Epithelial cell of proximal tubule (primary cell): ENCODE measurements around the gene AP1G2. TPM values are rescaled to one million over a fixed set of nuclear protein-coding genes. Genes with fewer than 3 reads are reported as not detected.
A peak's percentile ranks its signal among the peaks of the same experiment; 100 is the strongest.

Experiments
- DNase-seq: peaks from one replicate; pipeline ENCODE4 v3.0.0-alpha.2; 2011; ENCODE audit warnings: low read depth
- H3K4me3 ChIP-seq: 2 replicates; pipeline ENCODE4 v1.5.1; 2011; ENCODE audit warnings: low read depth, mild to moderate bottlenecking, low read length
- total RNA-seq: library from RNA; depleted of rRNA; stranded (reverse); fragments of >200 nt; gene quantifications from 2 replicates; pipeline ENCODE4 v1.2.3, GENCODE V29; 2015
- TF ChIP-seq, protein P1 (sequence below): conservative IDR thresholded peaks from 2 replicates; pipeline ENCODE4 v1.5.1; 2012; ENCODE audit warnings: low read depth, mild to moderate bottlenecking, low read length

Gene AP1G2, protein sequence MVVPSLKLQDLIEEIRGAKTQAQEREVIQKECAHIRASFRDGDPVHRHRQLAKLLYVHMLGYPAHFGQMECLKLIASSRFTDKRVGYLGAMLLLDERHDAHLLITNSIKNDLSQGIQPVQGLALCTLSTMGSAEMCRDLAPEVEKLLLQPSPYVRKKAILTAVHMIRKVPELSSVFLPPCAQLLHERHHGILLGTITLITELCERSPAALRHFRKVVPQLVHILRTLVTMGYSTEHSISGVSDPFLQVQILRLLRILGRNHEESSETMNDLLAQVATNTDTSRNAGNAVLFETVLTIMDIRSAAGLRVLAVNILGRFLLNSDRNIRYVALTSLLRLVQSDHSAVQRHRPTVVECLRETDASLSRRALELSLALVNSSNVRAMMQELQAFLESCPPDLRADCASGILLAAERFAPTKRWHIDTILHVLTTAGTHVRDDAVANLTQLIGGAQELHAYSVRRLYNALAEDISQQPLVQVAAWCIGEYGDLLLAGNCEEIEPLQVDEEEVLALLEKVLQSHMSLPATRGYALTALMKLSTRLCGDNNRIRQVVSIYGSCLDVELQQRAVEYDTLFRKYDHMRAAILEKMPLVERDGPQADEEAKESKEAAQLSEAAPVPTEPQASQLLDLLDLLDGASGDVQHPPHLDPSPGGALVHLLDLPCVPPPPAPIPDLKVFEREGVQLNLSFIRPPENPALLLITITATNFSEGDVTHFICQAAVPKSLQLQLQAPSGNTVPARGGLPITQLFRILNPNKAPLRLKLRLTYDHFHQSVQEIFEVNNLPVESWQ
- total RNA-seq, result 55.4 and 89.9 TPM in 2 replicates

DNA sequence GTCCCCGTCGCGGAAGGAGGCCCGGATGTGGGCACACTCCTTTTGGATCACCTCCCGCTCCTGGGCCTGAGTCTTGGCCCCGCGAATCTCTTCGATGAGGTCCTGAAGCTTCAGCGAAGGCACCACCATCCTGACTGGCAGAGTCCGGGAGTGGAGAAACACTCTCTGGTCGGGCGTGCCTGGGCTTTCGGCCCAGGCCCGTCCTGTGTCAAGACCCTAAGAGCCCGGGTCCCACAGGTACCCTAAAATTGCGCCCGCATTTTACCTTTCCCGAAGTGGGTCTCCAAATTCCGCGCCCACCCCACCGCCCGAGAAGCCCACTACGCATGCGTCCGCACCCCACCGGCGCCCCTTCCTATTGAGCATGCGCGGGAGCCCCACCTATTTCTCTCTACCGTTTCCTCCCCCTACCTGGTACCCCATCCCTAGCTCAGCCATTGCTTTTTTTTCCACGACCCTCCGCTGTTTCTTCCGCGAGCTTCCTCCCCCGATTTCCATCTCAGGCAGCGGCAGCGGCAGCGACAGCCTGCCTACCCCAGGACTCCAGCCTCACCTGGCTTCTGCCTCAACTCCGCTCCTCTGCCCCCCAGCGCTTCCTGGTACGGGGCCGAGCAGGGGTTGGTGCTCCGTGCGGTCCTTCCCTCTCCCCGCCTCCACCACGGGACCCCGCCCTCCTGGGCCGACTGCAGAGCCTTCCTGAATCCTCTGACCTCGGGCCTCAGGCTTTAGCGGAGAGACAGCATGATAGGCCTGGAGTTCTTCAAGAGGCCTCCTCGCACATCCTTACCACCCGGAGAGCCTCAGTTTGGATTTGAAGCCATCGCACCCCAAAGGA lies at the start of gene AP1G2:
AP1G2 (minus strand) TSS at position 606 of the 835 bp plus-strand sequence; CDS start at position 129, 477 bp downstream.
- no peak for DNase-seq
- TF ChIP-seq, protein P1, sequence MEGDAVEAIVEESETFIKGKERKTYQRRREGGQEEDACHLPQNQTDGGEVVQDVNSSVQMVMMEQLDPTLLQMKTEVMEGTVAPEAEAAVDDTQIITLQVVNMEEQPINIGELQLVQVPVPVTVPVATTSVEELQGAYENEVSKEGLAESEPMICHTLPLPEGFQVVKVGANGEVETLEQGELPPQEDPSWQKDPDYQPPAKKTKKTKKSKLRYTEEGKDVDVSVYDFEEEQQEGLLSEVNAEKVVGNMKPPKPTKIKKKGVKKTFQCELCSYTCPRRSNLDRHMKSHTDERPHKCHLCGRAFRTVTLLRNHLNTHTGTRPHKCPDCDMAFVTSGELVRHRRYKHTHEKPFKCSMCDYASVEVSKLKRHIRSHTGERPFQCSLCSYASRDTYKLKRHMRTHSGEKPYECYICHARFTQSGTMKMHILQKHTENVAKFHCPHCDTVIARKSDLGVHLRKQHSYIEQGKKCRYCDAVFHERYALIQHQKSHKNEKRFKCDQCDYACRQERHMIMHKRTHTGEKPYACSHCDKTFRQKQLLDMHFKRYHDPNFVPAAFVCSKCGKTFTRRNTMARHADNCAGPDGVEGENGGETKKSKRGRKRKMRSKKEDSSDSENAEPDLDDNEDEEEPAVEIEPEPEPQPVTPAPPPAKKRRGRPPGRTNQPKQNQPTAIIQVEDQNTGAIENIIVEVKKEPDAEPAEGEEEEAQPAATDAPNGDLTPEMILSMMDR, result no peak

DNA sequence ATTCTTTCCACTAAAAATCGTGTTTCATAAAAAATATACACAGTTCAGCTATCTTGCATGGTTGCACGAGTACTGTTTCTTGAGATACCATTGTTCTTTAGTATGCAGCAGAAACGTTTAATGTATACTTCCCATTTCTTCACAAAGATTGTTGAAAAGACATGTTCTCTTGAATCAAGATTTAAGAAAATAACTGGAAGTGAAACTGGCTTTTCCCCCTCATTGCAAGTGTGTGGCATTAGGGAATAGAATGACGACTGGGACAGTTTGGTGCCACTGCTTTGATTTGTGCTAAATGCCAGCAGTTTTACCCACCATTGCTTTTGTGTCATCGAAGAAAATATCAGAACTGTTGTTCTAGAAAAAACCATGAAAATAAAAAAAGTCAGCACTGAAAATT lies 48.3 kb upstream of the AP1G2 start:
- H3K4me3 ChIP-seq, result no peak overlapping the region
- no peak for DNase-seq
- TF ChIP-seq, protein P1, result no peak

More for the DNA sequence above, at the start of gene AP1G2:
- H3K4me3 ChIP-seq, result peak within 1 kb of the TSS; percentile 81

DNA sequence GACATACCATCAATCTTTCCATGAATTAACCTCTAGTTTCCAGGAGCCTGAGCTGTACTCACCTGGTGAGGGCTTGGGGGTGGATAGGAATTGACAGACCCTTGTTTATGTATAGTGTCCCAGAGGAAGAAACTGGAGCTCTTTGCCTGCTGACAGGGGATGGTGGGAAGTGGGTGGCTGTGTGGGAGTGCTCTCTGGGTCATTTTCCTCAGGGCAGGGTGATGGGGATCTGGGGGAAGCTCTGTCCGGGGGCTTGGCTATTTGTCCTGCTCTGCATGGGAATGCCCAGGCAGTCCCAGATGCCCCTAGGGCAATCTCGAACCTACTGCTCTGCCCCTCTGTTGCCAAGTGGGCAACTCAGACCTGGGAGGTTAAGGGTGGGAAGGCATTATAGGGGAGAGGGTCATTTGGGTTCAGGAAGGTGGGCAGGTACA lies 46.8 kb upstream of the AP1G2 start:
- no peak overlapping the region for H3K4me3 ChIP-seq
- no peak for DNase-seq
- TF ChIP-seq, protein P1, result no peak

DNA sequence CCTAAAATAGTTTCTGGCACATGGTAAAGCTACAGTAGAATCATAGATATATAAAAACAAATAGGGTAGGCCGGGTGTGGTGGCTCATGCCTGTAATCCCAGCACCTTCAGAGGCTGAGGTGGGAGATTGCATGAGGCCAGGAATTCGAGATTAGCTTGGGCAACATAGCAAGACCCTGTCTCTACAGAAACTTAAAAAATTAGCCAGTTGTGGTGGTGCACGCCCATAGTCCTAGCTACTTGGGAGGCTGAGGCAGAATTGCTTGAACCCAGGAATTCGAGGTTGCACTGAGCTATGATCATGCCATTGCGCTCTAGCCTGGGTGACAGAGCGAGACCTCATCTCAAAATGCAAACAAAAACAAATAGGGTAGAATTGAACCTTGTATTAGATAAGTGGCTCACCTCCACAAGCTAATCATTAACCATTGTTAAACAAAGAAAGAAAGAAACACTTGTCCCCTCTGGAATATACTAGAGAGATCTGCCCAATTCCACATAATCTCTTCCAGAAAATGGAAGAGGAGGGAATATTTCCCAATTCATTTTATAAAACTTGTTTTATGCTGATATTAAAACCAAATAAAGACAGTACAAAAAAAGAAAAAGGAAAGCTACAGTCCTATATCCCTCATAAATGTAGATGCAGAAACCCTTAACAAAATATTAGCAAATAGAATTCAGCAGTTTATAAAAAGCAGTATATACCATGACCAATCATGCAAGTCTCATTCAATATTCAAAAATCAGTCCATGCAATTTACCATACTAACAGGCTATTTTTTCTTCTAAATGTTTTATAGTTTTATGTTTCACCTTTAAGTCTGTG lies 45.9 kb upstream of the AP1G2 start:
- DNase-seq, result no peak
- TF ChIP-seq, protein P1, result no peak
- no peak overlapping the region for H3K4me3 ChIP-seq

DNA sequence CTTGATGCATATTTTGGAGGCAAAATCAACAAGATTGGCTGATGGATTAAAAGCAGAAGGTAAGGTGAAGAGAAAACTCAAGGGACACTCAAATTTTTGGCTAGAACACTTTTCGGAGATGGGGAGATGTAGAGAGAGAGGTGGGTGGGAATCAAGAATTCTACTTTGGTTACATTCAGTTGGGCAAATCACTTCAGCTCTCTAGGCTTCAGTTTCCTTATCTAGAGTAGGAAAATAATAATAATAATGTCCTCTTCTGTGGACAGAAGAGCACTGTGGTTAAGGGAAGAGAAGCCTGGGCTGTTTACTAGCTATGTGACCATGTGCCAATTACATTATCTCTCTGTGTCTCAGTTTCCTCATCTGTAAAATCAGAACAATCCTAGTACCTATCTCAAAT lies 45.2 kb upstream of the AP1G2 start:
- no peak overlapping the region for H3K4me3 ChIP-seq
- DNase-seq, result no peak
- TF ChIP-seq, protein P1, result no peak

DNA sequence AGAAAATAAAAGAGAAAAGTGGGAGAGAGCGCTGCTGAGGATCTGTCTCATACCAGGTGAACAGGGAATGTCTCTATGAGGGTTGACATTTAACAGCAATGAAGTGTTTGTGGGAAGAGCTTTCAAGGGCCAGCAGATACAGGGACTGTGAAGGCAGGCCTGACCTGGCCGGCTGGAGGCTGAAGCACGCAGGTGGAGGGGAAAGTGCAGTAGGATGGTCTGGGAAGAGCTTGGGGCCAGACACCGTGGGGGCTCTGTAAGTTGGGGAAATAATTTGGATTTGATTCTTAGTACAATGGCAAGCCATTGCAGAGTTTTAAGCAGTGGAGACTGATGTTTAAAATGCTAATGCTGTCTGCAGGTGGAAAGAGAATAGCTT lies 44.8 kb upstream of the AP1G2 start:
- TF ChIP-seq, protein P1, result no peak
- no peak overlapping the region for H3K4me3 ChIP-seq
- no peak for DNase-seq
